ENCODE data around the gene CEBPZ.

Gene CEBPZ

DNA sequence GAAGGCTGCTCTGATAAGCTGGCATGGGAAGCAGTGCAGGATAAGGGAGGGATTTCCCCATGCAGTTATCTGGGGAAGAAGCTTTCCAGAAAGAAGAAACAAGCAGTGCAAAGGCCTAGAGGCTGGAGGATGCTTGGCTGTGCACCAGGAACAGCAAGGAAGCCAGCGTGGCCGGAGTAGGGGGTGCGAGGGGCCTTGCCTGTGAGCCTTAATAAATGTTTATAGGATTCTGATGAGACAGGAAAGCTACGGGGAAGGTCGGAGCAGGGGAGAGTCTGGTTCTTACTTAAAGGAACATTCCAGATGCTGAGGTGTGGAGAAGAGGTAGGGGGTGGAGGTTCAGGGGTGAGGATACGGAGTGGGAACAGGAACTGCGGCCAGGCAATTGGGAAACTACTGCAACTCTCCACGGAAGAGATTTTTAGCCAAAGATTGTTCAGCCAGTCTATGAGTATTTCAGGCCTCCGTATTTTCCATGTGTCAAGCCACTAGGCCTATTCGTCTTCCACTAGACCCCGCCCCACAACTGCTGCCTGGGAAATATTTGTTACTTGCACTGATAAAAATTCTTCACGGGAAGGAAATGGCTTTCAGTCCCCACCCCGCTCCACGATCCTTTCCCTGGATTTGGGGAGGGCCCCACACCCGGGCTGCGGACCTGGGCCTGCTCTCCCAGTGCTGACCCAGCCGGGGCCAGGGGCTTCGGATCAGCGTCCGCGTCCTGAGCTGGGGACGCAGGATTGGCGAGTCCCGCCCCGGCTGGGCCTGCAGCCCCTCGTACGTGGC is 75.1 kb downstream of the CEBPZ start:
- ATAC-seq, result peak; percentile 70
- TF ChIP-seq ARNTL (CRISPR knock-in tag; IDR thresholded peaks at IDR 0.05; ENCODE audit: borderline replicate concordance, low read depth), result no peak
- TF ChIP-seq, protein P1, sequence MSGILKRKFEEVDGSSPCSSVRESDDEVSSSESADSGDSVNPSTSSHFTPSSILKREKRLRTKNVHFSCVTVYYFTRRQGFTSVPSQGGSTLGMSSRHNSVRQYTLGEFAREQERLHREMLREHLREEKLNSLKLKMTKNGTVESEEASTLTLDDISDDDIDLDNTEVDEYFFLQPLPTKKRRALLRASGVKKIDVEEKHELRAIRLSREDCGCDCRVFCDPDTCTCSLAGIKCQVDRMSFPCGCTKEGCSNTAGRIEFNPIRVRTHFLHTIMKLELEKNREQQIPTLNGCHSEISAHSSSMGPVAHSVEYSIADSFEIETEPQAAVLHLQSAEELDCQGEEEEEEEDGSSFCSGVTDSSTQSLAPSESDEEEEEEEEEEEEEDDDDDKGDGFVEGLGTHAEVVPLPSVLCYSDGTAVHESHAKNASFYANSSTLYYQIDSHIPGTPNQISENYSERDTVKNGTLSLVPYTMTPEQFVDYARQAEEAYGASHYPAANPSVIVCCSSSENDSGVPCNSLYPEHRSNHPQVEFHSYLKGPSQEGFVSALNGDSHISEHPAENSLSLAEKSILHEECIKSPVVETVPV (CRISPR knock-in tag; IDR thresholded peaks at IDR 0.05), result 0 out of 2 replicates have a peak, but pooled peaks have one; percentile 34

DNA sequence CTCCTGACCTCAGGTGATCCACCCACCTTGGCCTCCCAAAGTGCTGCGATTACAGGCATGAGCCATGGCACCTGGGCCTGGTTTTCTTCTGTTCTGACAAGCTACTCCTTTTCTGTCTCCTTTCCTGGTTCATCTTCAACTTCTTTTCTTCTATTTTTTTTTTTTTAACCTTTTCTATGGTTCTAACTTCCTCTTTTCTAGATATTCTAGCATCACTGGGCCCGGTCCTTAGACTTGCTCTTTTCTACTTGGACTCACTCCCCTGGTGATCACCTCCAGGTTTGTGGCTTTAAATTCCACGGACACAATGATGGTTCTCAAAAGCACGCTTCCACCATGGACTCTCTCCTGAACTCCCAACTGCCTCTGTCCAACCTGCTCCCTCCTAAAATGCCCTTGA is 76.6 kb downstream of the CEBPZ start:
- TF ChIP-seq, protein P2, sequence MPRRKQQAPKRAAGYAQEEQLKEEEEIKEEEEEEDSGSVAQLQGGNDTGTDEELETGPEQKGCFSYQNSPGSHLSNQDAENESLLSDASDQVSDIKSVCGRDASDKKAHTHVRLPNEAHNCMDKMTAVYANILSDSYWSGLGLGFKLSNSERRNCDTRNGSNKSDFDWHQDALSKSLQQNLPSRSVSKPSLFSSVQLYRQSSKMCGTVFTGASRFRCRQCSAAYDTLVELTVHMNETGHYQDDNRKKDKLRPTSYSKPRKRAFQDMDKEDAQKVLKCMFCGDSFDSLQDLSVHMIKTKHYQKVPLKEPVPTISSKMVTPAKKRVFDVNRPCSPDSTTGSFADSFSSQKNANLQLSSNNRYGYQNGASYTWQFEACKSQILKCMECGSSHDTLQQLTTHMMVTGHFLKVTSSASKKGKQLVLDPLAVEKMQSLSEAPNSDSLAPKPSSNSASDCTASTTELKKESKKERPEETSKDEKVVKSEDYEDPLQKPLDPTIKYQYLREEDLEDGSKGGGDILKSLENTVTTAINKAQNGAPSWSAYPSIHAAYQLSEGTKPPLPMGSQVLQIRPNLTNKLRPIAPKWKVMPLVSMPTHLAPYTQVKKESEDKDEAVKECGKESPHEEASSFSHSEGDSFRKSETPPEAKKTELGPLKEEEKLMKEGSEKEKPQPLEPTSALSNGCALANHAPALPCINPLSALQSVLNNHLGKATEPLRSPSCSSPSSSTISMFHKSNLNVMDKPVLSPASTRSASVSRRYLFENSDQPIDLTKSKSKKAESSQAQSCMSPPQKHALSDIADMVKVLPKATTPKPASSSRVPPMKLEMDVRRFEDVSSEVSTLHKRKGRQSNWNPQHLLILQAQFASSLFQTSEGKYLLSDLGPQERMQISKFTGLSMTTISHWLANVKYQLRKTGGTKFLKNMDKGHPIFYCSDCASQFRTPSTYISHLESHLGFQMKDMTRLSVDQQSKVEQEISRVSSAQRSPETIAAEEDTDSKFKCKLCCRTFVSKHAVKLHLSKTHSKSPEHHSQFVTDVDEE (CRISPR knock-in tag; IDR thresholded peaks at IDR 0.05), result no peak
- TF ChIP-seq, protein P3, sequence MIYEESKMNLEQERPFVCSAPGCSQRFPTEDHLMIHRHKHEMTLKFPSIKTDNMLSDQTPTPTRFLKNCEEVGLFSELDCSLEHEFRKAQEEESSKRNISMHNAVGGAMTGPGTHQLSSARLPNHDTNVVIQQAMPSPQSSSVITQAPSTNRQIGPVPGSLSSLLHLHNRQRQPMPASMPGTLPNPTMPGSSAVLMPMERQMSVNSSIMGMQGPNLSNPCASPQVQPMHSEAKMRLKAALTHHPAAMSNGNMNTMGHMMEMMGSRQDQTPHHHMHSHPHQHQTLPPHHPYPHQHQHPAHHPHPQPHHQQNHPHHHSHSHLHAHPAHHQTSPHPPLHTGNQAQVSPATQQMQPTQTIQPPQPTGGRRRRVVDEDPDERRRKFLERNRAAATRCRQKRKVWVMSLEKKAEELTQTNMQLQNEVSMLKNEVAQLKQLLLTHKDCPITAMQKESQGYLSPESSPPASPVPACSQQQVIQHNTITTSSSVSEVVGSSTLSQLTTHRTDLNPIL (CRISPR knock-in tag; IDR thresholded peaks at IDR 0.05; ENCODE audit: low read depth), result no peak
- no peak for TF ChIP-seq ZNF565 (CRISPR knock-in tag; conservative IDR thresholded peaks at IDR 0.05; ENCODE audit: low read depth)
- TF ChIP-seq TOX (CRISPR knock-in tag; IDR thresholded peaks at IDR 0.05; ENCODE audit: borderline replicate concordance), result no peak
- TF ChIP-seq ARNTL (CRISPR knock-in tag; IDR thresholded peaks at IDR 0.05; ENCODE audit: borderline replicate concordance, low read depth), result no peak
- TF ChIP-seq, protein P1 (CRISPR knock-in tag; IDR thresholded peaks at IDR 0.05), result no peak
- no peak for TF ChIP-seq BACH2 (CRISPR knock-in tag; IDR thresholded peaks at IDR 0.05; ENCODE audit: borderline replicate concordance)
- no peak for ATAC-seq

DNA sequence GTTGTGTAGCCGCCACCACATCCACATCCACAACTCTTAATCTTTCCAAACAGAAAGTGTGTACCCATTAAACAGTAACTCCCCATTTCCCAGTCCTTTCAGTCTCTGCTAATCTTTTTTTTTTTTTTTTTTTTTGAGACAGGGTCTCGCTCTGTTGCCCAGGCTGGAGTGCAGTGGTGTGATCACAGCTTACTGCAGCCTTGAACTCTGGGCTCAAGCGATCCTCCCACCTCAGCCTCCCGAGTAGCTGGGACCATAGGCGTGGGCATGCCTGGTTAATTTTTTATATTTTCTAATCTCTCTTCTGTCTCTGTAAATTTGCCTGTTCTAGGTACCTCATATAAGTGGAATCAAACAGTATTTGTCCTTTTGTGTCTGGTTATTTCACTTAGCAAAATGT is 78.2 kb downstream of the CEBPZ start:
- no peak for ATAC-seq
- TF ChIP-seq TCF4 (CRISPR knock-in tag; IDR thresholded peaks at IDR 0.05; ENCODE audit: borderline replicate concordance) (no peak), ESRRG (CRISPR knock-in tag; IDR thresholded peaks at IDR 0.05) (no peak), RARB (CRISPR knock-in tag; IDR thresholded peaks at IDR 0.05) (no peak), ZC3H10 (CRISPR knock-in tag; IDR thresholded peaks at IDR 0.05) (no peak), TOX (CRISPR knock-in tag; IDR thresholded peaks at IDR 0.05; ENCODE audit: borderline replicate concordance) (no peak), ZNF70 (CRISPR knock-in tag; IDR thresholded peaks at IDR 0.05) (no peak), CSDC2 (CRISPR knock-in tag; IDR thresholded peaks at IDR 0.05) (no peak), GLIS3 (CRISPR knock-in tag; IDR thresholded peaks at IDR 0.05) (no peak)

All from SK-N-SH treated with all-trans-retinoic acid at 6 μM for 48 hours (cell line).